Cardiac muscle cell (in vitro differentiated cells and primary cell): ENCODE data around the gene ODAD4. TPM values are rescaled to one million over a fixed set of nuclear protein-coding genes. Genes with fewer than 3 reads are reported as not detected.
A peak's percentile ranks its signal among the peaks of the same experiment; 100 is the strongest.
"Not testable (repeated sequence)": the region's sequence is repeated elsewhere in the genome, so short reads cannot be mapped to it uniquely, and the experiment has no call there.

Source experiments
- DNase-seq, 2 donors: peaks; one replicate each; pipeline versions ENCODE4 v3.0.0 to v3.0.0-alpha.2; 2010 to 2017; ENCODE audit warnings: low read depth in 1 of 2, low spot score in 1 of 2
- H3K27ac ChIP-seq: fragments of 200-600 bp; sonication (generic); 2 replicates; pipeline ENCODE4 v1.5.1; 2016
- H3K27me3 ChIP-seq: fragments of 200-600 bp; sonication (generic); 2 replicates; pipeline ENCODE4 v1.6.0; 2016; ENCODE audit warnings: control low read depth
- H3K36me3 ChIP-seq: fragments of 200-600 bp; sonication (generic); 2 replicates; pipeline ENCODE4 v1.5.1; 2016; ENCODE audit warnings: control low read depth
- H3K4me1 ChIP-seq: fragments of 200-600 bp; sonication (generic); 2 replicates; pipeline ENCODE4 v1.8.1; 2017; ENCODE audit warnings: low read depth, mild to moderate bottlenecking, mixed run types
- H3K4me3 ChIP-seq: fragments of 200-600 bp; sonication (generic); 2 replicates; pipeline ENCODE4 v1.5.1; 2016; ENCODE audit warnings: mild to moderate bottlenecking
- H3K9me3 ChIP-seq: fragments of 200-600 bp; sonication (generic); 2 replicates; pipeline ENCODE4 v1.5.1; 2017; ENCODE audit warnings: low read depth, mild to moderate bottlenecking, control low read depth
- polyA plus RNA-seq: library from polyadenylated mRNA; unstranded; fragments of >200 nt; fragmentation: Nextera tagmentation; extraction: Ambion mirVana; gene quantifications from 2 replicates; pipeline ENCODE4 v1.2.1, GENCODE V29; 2016
- total RNA-seq: library from RNA; depleted of rRNA; stranded (reverse); fragments of >200 nt; gene quantifications from 2 replicates; pipeline ENCODE4 v1.2.3, GENCODE V29; 2016
- TF ChIP-seq, protein P1 (sequence below): IDR thresholded peaks from 2 replicates; pipeline ENCODE4 v1.5.1; 2012; ENCODE audit warnings: low read depth, mild to moderate bottlenecking, low read length

Gene ODAD4
- total and polyA plus RNA-seq, 2 experiments from 2014 or later = 3.2 to 4.5 TPM

DNA sequence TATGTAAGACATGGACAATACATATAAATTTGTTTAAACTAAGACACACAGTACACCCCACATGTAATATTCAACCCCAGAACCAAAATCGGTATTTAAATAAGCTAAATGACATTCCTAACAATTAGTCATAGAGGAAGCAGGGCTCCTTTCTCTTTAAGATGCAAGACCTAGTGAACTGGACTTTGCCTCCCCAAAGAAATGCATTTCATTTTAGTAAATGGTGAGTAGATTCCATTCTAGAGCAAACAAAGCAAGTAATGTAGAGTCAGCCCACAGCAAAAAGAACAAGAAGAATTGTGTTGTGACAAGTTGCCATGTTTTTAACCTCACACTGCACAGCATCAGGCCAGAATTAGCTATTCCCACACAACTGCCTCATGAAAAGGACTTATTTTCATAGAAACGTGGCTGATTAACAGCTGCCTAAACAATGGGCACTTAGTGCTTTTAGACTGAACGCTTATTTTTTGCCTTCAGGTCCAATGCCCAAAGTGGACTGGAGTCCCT is 72.4 kb downstream of the ODAD4 start:
- TF ChIP-seq, protein P1, sequence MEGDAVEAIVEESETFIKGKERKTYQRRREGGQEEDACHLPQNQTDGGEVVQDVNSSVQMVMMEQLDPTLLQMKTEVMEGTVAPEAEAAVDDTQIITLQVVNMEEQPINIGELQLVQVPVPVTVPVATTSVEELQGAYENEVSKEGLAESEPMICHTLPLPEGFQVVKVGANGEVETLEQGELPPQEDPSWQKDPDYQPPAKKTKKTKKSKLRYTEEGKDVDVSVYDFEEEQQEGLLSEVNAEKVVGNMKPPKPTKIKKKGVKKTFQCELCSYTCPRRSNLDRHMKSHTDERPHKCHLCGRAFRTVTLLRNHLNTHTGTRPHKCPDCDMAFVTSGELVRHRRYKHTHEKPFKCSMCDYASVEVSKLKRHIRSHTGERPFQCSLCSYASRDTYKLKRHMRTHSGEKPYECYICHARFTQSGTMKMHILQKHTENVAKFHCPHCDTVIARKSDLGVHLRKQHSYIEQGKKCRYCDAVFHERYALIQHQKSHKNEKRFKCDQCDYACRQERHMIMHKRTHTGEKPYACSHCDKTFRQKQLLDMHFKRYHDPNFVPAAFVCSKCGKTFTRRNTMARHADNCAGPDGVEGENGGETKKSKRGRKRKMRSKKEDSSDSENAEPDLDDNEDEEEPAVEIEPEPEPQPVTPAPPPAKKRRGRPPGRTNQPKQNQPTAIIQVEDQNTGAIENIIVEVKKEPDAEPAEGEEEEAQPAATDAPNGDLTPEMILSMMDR = no peak
- peak overlapping the region; percentile 45 for H3K27ac ChIP-seq
- no peaks in the 10 kb centered on the region for H3K4me1 ChIP-seq
- no peak for DNase-seq
- H3K36me3 ChIP-seq = peaks cover 27% of the 10 kb centered on the region
- H3K4me3 ChIP-seq = no peak overlapping the region
- H3K27me3 ChIP-seq = no peaks in the 10 kb centered on the region
- H3K9me3 ChIP-seq = no peaks in the 10 kb centered on the region

DNA sequence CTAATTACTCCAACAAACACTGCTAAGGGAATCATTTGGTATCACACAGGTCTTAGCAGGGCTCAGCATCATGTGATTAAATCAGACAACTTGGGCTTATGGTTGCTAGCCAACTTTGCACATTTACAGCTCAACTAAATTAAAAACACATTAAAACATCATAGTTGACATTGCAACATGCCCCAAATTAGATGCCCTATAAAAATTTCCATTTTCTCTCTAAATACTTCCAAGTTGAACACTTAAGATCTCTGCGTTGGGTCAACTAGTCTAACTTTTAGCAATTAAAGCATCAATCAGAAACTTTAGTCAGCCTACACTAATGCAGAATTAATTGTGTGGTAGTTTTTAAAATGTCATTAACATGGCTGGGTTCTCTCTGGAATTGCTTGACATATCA is 74.7 kb downstream of the ODAD4 start:
- H3K9me3 ChIP-seq = no peaks in the 10 kb centered on the region
- TF ChIP-seq, protein P1 = no peak

DNA sequence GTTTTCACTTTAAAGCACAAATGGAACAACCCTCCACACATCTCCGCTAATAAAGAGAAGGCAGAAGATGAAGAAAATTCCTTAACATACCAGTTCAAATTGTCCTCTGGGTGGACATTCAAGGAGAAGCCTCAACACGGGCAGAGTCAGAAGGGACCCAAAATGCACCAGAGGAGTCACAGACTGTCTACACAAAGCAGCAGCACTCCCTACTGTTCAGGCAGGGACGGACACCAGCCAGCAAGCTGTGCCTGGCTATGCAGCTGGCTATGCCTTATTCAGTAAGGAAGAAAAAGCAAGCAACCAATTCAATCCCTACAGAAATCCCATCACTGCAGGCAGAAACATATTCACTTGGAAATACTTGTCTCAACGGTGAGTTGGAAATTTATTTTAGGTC is 78.8 kb downstream of the ODAD4 start:
- H3K9me3 ChIP-seq = no peaks in the 10 kb centered on the region
- no peak overlapping the region for H3K4me3 ChIP-seq
- no peak for DNase-seq
- H3K27me3 ChIP-seq = no peaks in the 10 kb centered on the region
- H3K4me1 ChIP-seq = no peaks in the 10 kb centered on the region
- H3K27ac ChIP-seq = peak overlapping the region; percentile 47
- TF ChIP-seq, protein P1 = peak; percentile 9
- H3K36me3 ChIP-seq = no peaks in the 10 kb centered on the region

More for the DNA sequence above, 74.7 kb downstream of the ODAD4 start:
- Histone ChIP-seq H3K36me3 (peaks cover 12% of the 10 kb centered on the region), H3K27me3 (no peaks in the 10 kb centered on the region), H3K4me1 (no peaks in the 10 kb centered on the region), H3K4me3 (no peak overlapping the region), H3K27ac (peak overlapping the region; percentile 42)
- DNase-seq = no peak

DNA sequence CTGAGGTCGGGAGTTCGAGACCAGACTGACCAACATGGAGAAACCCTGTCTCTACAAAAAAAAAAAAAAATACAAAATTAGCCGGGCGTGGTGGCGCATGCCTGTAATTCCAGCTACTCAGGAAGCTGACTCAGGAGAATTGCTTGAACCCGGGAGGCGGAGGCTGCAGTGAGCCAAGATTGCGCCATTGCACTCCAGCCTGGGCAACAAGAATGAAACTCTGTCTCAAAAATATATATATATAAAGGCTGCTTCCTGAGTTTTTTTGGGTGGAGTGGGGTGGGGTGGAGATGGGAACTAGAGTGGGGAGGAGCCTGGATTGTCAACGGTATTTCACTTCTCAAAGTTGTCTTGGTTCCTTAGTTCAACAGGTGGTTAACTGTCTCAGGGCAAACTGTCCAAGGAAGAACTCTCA is 79.9 kb downstream of the ODAD4 start:
- H3K27ac ChIP-seq, H3K36me3 ChIP-seq, H3K27me3 ChIP-seq, H3K4me3 ChIP-seq, H3K4me1 ChIP-seq, H3K9me3 ChIP-seq: not testable (repeated sequence)
- DNase-seq = peak in 1 of 2 donors; percentile 79

DNA sequence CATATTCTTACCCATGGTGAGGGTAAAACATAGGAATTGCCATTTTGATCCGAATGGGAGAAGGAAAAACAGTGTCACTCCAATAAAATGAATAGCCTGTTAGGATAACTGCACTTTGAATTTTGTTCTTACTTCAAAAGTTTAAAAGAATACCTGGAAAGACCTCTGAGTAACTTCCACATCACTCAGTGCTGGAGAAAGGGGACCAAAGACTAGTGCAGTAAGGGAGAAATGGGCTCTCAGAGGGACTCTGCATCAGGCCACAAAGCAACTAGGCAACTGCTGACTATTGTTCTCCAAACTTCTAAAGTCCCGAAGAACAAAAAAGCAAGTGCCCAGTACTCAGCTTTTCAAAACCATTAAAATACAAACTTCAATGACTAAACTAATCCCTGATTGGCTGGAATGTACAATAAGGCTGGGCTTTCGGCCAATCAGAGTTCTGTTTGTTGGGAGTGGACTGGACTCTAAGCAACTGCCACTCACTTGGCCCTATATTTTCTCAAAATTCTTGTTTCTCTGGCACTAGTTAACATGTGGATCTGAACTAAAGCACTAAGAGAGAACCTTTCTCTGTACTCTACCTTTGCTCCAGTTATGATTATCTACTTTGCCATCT is 80.6 kb downstream of the ODAD4 start:
- TF ChIP-seq, protein P1 = no peak
- H3K36me3 ChIP-seq = no peaks in the 10 kb centered on the region
- no peaks in the 10 kb centered on the region for H3K9me3 ChIP-seq
- DNase-seq = peak in 1 of 2 donors; percentile 57
- H3K27ac ChIP-seq = peak overlapping the region; percentile 76
- no peaks in the 10 kb centered on the region for H3K27me3 ChIP-seq
- peaks cover 4% of the 10 kb centered on the region for H3K4me1 ChIP-seq
- H3K4me3 ChIP-seq = no peak overlapping the region

DNA sequence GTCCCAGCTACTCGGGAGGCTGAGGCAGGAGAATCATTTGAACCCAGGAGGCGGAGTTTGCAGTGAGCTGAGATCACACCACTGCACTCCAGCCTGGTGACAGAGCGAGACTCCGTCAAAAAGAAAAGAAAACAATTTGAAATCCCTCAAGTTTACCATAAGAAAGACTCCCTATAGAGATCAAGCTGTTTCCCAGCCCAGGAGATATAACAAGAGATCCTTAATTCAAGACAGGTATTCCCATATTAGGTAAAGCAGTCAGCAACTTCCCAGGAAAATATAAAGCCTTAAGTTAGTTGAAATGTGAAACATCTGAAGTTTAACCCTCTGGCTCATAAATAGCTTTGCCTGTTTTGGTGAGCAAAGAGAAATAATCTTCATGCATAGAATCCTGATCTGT is 81.9 kb downstream of the ODAD4 start:
- H3K9me3 ChIP-seq, H3K4me3 ChIP-seq, H3K36me3 ChIP-seq, H3K4me1 ChIP-seq, H3K27me3 ChIP-seq, DNase-seq: not testable (repeated sequence)
- peak overlapping the region; percentile 76 for H3K27ac ChIP-seq

DNA sequence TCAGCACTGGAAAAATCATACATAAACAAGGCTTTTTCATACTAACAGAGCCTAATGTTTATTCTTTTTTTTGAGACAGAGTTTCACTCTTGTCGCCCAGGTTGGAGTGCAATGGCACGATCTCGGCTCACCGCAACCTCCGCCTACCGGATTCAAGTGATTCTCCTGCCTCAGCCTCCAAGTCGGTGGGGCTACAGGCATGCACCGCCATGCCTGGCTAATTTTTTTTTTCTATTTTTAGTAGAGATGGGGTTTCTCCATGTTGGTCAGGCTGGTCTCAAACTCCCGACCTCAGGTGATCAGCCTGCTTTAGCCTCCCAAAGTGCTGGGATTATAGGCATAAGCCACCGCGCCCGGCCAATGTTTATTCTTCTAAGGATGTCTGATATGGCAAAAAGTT is 83.3 kb downstream of the ODAD4 start:
- DNase-seq, H3K4me3 ChIP-seq, H3K36me3 ChIP-seq, H3K27me3 ChIP-seq, H3K9me3 ChIP-seq: not testable (repeated sequence)
- peaks cover 13% of the 10 kb centered on the region for H3K4me1 ChIP-seq
- H3K27ac ChIP-seq = peak overlapping the region; percentile 76

Other genes starting within 250 kb of the ODAD4 start
- 153 and 285 TPM in 2 replicates for gene EIF1, start 241.7 kb upstream of the ODAD4 start, total RNA-seq
- 726 and 784 TPM in 2 replicates for gene EIF1, start 241.7 kb upstream of the ODAD4 start, polyA plus RNA-seq
- gene GAST, start 218.3 kb upstream of the ODAD4 start, total RNA-seq = not detected in 2 replicates
- not detected in 2 replicates for gene GAST, start 218.3 kb upstream of the ODAD4 start, polyA plus RNA-seq
- 0.98 and 1.8 TPM in 2 replicates for gene HAP1, start 196.0 kb upstream of the ODAD4 start, total RNA-seq
- gene HAP1, start 196.0 kb upstream of the ODAD4 start, polyA plus RNA-seq = 0.80 and 2.1 TPM in 2 replicates
- 296 and 359 TPM in 2 replicates for gene JUP, start 143.9 kb upstream of the ODAD4 start, total RNA-seq
- gene JUP, start 143.9 kb upstream of the ODAD4 start, polyA plus RNA-seq = 160 and 206 TPM in 2 replicates
- 118 and 153 TPM in 2 replicates for gene P3H4, start 118.7 kb upstream of the ODAD4 start, total RNA-seq
- gene P3H4, start 118.7 kb upstream of the ODAD4 start, polyA plus RNA-seq = 137 and 138 TPM in 2 replicates
- 265 and 336 TPM in 2 replicates for gene FKBP10, start 117.6 kb upstream of the ODAD4 start, total RNA-seq
- gene FKBP10, start 117.6 kb upstream of the ODAD4 start, polyA plus RNA-seq = 113 and 165 TPM in 2 replicates
- 164 and 190 TPM in 2 replicates for gene NT5C3B, start 94.4 kb upstream of the ODAD4 start, total RNA-seq
- 221 and 222 TPM in 2 replicates for gene NT5C3B, start 94.4 kb upstream of the ODAD4 start, polyA plus RNA-seq
- gene KLHL10, start 92.8 kb upstream of the ODAD4 start, total RNA-seq = 0.36 TPM in 1 of 2 replicates, not detected in the other
- 0.14 TPM in 1 of 2 replicates, not detected in the other for gene KLHL10, start 92.8 kb upstream of the ODAD4 start, polyA plus RNA-seq
- gene KLHL11, start 65.2 kb upstream of the ODAD4 start, total RNA-seq = 26.5 and 29.2 TPM in 2 replicates
- 21.3 and 22.6 TPM in 2 replicates for gene KLHL11, start 65.2 kb upstream of the ODAD4 start, polyA plus RNA-seq
- gene ACLY, start 11.7 kb upstream of the ODAD4 start, total RNA-seq = 96.3 and 155 TPM in 2 replicates
- gene ACLY, start 11.7 kb upstream of the ODAD4 start, polyA plus RNA-seq = 71.5 and 89.2 TPM in 2 replicates
- gene CNP, start 36.2 kb downstream of the ODAD4 start, total RNA-seq = 69.0 and 70.0 TPM in 2 replicates
- 79.4 and 82.8 TPM in 2 replicates for gene CNP, start 36.2 kb downstream of the ODAD4 start, polyA plus RNA-seq
- 66.6 and 79.2 TPM in 2 replicates for gene DNAJC7, start 86.8 kb downstream of the ODAD4 start, total RNA-seq
- 83.8 and 90.0 TPM in 2 replicates for gene DNAJC7, start 86.8 kb downstream of the ODAD4 start, polyA plus RNA-seq
- gene NKIRAS2, start 89.5 kb downstream of the ODAD4 start, total RNA-seq = 113 and 125 TPM in 2 replicates
- gene NKIRAS2, start 89.5 kb downstream of the ODAD4 start, polyA plus RNA-seq = 98.2 and 107 TPM in 2 replicates
- 6.2 and 7.6 TPM in 2 replicates for gene C17orf113, start 120.0 kb downstream of the ODAD4 start, total RNA-seq
- gene C17orf113, start 120.0 kb downstream of the ODAD4 start, polyA plus RNA-seq = 4.5 and 4.7 TPM in 2 replicates
- gene ZNF385C, start 167.9 kb downstream of the ODAD4 start, total RNA-seq = 1.7 and 2.1 TPM in 2 replicates
- gene ZNF385C, start 167.9 kb downstream of the ODAD4 start, polyA plus RNA-seq = 3.0 and 3.9 TPM in 2 replicates
- gene DHX58, start 182.1 kb downstream of the ODAD4 start, total RNA-seq = 0.42 and 1.2 TPM in 2 replicates
- not detected in 2 replicates for gene DHX58, start 182.1 kb downstream of the ODAD4 start, polyA plus RNA-seq
- 38.2 and 76.9 TPM in 2 replicates for gene KAT2A, start 190.8 kb downstream of the ODAD4 start, total RNA-seq
- 89.0 and 121 TPM in 2 replicates for gene KAT2A, start 190.8 kb downstream of the ODAD4 start, polyA plus RNA-seq
- gene HSPB9, start 192.2 kb downstream of the ODAD4 start, total RNA-seq = 0.06 and 0.67 TPM in 2 replicates
- gene HSPB9, start 192.2 kb downstream of the ODAD4 start, polyA plus RNA-seq = 0.51 and 0.52 TPM in 2 replicates
- 41.8 and 53.8 TPM in 2 replicates for gene RAB5C, start 224.4 kb downstream of the ODAD4 start, total RNA-seq
- 44.8 and 65.1 TPM in 2 replicates for gene RAB5C, start 224.4 kb downstream of the ODAD4 start, polyA plus RNA-seq